GM18519 (cell line): ENCODE results near the gene CASQ2.

Experiments
- ATAC-seq: cut with Tn5 transposase; IDR thresholded peaks from one replicate; pipeline ENCODE4 v1.9.1; 2021; ENCODE audit warnings: mild to moderate bottlenecking, moderate library complexity; ENCODE audit not compliant: unreplicated experiment, low FRiP score

CASQ2 gene

DNA sequence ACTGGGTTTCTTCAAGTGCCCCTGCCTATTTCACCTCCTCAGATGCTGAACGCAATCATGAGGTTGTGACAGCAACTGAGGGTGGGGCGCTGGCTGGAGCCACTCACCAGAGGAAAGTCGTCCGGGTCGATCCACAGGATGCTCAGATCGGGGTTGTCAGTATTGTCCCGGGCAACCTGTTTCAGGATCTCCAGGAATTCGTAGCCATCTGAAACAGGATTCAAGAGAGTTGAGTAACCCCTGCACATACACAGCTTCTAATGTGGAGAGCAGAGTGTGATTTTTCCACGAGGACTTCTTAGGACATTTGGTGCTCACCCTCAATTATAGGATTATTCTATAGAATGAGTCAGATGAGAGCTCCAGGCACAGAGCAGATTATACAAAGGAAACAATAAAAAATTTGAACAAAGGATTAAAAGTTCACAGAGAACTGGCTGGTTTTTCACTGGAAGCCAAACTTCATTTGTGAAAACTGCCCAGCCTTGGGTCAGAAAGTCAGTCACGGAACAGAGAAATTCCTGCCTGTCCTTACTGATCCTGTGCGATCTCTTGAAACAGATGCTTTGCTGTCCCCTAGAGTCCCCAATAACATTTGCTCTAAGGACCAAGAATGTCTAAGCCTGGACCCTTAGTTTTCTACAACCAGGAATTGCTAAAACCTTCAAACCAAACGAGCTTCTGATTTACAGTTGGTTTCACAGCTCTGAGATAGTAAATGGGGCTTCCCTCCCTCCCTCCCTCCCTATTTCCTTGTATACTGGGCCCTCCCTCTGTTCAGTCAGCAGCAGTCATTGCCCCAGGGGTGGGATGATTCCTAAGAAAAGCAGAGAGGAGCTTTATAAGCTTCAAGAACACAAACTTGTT is 63.2 kb downstream of the CASQ2 start:
- ATAC-seq, result no peak

DNA sequence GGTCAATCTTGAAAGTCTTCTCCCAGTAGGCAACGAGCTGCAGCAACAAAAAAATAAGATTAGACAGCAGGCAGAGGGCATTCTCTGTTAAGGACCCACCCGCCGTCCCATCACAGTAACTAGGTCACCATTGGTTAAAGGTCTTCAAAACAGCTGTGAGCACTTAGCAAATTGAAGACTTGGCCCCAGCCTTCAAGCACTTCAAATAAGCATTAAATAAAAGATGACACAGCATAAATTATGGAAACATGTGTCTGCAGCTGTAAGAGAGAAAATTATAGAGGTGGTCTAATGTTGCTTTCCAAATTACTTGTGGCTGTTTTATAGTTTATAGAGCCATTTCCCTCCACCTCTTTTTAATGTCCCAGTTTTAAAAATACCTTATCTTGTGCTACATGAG is 65.6 kb downstream of the CASQ2 start:
- no peak for ATAC-seq

DNA sequence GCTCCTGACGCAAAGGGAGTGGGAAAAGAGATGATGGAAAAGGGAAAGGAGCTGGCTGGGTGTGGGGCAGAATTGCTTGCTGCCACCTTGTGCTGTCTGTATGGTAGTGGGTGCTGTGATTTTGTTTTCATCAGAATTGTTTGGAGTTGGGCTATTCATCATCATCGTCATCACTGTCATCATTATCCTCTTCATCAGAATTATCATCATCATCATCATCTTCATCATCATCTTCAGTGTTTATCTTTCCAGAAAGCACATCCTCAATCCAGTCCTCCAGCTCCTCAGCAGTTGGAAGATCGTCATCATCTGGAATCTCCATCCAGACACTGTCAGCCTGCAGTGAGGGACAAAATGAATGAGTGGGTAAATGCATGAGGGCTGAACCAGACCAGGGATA is 67.4 kb downstream of the CASQ2 start:
- no peak for ATAC-seq

DNA sequence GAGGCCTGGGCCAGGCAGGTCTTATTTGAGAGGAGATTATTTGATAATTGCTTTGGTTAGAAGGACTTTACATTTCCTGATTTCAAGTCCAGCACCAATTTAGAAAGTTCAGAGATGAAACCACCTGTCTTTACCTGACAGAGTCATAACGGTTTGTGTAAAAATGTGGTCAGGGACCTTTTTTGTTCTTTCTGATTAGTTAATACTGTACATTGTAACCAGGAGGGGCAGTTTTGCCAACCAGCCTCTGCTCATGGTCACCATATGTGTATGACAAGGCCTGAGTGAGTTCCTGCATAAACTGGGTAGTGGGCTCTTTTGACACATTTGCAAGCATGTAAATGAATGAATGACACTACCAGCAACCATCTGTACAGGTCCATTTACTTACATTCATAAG is 70.9 kb downstream of the CASQ2 start:
- ATAC-seq, result no peak

DNA sequence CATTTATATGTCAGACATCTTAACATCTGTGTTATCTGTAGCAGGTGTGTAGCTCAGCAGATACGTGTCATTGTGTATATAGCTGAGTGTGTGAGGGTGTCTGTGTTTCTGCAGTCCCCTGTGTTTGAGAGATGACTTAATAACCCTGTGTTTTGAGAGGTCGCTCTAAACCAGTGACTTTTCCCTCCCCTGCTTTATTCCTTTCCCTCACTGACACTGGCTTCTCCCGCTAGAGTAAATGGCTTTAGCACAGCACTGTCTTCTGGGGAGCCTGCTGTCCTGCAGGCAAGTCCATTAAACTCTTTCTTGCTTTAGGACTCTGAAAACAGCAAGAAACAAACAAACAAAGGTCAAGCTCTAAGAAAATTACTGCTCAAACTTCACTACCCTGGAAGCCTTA is 73.7 kb downstream of the CASQ2 start:
- no peak for ATAC-seq

DNA sequence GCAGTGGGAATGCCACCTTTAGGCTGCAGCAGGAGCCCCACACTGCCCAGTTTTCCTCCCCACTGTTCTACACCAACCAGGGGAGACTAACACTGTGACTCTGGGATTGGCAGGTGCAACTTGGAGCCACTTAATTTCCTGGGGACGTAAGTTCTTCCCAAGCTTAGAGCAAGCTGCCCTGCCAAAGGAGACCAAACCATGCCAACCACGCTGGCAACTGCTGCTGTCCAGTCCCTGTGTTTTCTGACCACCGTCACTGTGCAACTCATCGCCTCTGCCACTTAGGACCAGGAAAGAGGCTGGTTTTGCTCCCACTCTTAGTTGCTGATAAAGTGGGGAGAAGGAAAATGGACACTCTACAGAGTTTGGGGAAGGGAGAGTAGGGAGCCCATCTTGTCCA is 76.3 kb downstream of the CASQ2 start:
- ATAC-seq, result no peak

DNA sequence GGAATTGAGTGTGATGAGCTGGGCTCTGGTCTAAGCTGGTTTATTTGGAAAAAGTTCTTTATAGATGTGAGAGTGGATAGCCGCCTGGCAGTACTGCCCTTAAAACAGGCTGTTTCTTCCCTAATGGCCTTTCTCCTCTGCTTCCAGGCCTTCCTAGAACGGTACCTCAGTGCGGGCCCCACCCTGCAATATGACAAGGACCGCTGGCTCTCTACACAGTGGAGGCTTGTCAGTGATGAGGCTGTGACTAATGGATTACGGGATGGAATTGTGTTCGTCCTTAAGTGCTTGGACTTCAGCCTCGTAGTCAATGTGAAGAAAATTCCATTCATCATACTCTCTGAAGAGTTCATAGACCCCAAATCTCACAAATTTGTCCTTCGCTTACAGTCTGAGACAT is 77.5 kb downstream of the CASQ2 start:
- ATAC-seq, result no peak

DNA sequence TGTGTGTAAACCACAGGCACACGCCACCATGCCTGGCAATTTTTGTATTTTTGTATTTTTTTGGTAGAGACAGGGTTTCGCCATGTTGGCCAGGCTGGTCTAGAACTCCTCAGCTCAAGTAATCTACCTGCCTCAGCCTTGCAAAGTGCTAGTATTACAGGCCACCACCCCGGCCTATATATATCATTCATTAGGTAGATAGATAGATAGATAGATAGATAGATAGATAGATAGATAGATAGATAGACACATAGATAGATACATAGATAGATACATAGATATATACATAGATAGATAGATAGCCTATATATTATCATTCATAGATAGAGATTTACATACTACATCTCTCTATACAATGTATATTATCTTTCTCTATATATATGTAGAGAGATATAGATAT is 80.8 kb downstream of the CASQ2 start:
- no peak for ATAC-seq

DNA sequence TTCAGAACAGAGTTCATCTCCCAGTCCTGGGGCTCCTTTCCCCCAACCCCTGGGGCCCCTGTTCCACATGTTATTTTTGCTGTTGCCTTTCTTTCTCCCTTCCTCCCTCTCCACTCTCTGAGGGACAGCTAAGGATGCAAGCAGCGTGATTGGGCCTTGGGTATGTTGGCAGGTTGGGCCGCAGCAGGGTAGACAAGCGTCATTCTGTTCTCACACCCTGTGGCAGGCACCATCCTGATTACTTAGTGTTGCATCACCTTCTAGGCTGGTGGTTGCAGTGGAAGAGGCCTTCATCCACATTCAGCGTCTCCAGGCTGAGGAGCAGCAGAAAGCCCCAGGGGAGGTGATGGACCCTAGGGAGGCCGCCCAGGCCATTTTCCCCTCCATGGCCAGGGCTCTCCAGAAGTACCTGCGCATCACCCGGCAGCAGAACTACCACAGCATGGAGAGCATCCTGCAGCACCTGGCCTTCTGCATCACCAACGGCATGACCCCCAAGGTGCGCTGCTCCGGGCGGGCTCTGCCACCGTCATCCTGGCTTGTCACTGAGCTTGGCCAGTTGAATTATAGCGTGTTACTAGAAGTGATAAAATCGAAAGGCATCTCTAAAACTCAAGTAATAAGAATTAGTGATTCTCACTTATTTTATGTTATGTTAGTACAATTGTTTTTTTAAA is 83.3 kb downstream of the CASQ2 start:
- no peak for ATAC-seq

DNA sequence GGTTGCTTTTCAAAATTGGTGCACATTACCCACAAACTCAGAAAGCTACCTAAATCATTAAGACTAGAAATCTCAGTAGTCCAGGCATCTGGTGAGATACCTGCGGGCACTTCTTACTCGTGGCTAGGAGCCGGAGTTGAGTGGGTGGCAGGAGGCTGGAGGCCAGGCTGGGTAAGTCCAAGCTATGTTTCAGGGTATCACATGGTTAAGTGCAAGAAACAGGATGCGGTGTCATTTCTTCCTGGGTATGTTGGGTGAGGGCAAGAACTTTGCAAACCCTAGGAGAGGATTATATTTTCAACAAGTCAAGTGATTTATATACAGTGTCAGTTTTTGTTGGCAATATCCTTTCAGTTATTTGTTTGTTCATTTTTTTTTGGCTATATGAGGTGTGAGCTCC is 85.7 kb downstream of the CASQ2 start:
- no peak for ATAC-seq

DNA sequence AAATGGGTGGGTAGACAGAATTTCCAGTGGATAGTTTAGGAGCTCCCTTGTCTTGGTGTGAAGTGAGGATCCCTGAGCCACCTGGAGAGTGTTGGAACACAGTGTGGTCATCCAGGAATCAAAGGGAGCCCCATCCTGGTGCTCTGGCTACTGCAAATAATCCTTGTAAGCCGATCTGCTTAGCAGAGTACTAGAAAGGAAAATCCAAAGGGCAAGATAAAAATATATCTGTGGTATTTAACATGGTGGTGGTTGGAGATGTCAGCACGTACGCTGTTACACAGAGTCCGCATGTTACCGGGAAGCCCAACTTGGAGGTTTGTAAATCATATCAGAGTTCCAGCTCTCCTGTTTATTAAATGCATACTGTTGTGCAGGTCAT is 87.8 kb downstream of the CASQ2 start:
- no peak for ATAC-seq

DNA sequence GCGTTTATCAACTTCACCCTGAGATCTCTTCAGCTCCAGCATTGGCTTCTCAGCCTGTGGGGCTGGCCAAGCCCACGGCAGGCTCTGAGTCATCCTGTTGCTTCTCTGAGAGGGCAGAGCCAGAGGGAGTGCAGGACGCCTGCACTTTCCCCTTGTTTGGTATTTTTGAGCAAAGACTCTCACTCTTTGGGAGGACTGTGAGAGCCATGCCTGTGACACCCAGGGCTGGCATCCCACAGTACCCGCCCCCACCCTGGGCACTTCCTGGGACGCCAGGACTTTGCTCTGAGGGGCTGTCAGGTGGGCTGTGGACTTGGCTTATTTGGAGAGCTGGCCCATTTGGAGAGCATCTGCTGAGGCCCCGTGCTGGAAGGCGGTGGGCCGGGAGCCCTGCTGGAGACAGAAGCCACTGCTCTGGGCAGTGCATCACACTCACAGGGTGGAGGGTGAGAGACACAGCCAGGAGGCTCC is 89.3 kb downstream of the CASQ2 start:
- no peak for ATAC-seq

DNA sequence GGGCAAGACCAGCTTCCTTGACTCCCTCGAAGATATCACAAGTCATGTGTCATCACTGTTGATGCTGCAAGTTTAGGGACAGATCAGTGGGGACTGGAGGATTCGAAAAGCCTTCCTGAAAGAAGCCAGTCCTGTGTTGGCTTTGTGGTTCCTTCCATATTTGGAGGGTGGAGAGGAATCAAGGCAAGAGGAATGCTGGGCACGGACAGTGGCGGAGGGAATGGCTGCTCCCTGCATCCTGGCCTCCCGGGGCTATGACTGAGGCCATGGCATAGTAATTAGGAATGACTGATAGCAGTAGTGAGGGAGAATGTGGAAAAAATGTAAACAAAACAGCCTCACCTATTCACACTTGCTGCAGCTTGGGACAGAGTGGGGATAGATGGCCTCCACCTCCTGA is 90.4 kb downstream of the CASQ2 start:
- no peak for ATAC-seq

DNA sequence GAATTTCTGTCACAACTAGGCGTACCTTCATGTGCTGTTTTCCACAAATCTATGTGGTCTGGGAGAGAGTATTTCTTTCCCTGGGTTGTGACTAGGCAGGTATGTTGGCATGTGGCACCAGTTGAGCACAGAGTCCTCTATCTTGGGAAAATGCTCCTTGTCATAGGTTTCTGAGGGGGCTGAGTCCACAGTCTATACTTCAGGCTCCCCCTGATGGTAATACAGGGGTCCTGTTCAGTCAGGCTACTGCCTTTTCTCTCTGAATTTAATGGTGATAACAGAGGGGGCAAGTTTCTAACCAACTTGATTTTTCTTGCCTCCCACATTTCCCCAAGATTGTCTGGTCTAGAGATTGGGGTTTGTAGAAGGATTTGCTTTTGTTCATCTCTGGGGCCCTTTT is 90.9 kb downstream of the CASQ2 start:
- ATAC-seq, result peak; percentile 14

DNA sequence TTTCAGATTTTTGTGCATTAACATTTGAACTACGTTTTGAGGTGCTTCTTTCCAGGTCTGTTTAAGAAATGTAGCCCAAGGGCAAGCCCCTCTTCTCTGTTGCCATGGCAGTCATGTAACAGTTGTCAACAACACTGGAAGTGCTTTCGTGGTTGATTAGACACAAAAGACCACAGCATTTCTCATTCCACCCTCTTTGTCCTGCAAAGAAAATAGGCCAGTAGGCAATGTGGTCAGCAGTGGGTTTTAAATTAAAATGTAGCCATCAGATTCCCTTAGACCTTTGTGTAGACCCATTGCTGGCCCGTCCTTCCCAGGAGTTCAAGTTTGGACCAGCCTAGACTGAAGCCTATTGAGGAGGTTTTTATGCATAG is 91.3 kb downstream of the CASQ2 start:
- ATAC-seq, result peak; percentile 53

DNA sequence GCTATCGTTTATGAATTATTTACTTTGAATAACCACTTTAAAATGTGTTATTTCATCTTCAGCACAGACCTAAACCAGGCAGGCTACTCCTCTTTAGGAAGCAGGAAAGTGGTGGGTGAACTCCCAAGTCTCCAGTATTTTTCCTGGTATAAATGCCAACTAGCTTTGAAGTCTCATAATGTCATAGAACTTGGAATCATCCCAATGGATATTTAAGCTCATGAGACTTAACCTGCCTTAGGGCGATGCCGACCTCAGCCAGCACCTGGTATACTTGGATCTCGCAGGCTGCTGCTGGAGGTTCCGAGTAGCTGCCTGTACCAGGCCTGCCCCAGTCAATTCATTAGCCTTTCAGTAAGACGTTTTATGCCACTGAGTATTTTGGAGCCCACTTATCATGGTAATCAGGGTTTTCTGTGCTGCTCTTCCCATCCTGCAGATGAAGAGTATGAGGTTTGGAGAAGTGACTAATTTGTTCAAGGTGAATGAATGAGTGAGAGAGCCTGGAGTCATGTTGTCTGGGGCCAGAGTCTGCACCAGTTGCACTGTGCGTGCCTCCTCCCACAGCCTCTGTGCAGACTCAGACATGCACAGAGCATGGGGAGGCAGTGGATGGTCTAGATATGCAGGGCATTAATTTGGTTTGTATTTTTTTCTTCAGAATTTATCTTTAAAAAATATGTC is 91.9 kb downstream of the CASQ2 start:
- ATAC-seq, result peak; percentile 40

DNA sequence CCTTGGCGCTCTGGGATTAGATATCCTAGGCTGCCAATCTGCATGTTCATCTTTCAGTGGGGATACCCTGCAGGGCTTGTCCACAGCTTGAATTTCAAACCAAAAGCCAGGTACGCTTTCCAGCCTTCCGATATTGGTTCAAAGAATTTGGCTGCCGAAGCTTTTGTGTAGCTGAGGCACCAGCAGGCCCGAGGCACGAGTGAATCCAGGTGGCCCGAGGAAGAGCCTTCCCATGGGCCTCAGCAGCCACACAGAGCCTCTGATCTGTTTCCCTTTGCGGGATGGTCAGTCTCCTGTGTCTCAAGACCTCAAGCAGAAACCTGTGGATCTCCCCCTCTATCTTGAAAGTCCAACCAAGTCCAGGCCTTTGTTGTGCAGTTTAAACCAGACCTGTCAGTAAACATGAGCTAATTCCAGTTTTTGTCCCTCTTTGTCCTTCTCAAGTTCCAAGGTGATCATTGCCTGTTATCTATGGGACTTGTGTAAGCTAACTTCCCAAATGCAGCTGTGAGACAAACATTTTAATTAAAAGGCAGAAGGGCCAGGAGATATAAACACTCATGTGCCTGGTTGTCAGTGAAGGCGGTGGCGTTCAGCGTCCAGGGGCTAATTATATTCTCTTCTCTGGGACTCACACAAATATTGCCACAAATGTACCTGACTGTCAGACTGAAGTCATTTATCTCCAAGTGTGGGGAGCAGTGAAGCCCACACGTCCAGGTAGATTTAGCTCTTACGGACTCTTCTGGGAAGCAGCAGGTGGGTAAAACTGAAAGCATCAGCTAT is 96.1 kb downstream of the CASQ2 start:
- no peak for ATAC-seq

DNA sequence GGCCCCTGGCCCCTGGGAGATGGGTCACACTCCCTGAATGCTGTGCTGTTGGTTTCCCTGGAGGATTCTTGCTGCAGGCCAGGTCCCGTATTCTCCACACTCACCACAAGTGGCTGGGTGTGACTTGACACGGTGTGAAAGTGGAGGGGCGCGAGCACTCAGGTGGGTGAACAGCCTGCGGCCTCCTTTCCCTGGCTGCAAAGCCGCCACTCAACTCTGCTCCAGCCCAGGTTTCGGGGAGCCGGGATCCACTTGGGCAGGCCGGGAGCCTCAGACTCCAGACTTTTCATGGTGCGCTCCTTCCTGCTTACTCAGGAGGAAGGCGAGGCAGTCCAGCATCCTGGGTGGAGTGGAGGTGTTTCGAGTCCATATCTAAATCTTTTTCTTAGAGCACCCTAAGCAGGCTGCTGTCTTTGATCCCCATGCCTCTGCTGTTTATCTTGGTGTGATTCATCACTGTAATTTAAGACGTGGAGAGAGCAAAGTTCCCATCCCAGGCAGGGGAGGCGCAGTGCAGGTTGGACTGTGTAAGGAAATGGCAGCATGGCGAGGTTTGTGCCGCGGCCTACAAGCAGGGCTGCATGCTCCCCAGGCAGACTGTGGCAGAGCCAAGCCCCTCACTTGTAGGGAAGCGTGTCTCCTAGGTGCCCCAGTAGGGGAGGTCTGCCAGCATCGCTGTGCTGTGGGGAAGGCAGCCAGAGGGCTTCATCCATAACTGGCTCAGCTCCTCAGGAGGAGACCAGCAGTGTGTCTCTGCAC is 97.2 kb downstream of the CASQ2 start:
- ATAC-seq, result no peak

DNA sequence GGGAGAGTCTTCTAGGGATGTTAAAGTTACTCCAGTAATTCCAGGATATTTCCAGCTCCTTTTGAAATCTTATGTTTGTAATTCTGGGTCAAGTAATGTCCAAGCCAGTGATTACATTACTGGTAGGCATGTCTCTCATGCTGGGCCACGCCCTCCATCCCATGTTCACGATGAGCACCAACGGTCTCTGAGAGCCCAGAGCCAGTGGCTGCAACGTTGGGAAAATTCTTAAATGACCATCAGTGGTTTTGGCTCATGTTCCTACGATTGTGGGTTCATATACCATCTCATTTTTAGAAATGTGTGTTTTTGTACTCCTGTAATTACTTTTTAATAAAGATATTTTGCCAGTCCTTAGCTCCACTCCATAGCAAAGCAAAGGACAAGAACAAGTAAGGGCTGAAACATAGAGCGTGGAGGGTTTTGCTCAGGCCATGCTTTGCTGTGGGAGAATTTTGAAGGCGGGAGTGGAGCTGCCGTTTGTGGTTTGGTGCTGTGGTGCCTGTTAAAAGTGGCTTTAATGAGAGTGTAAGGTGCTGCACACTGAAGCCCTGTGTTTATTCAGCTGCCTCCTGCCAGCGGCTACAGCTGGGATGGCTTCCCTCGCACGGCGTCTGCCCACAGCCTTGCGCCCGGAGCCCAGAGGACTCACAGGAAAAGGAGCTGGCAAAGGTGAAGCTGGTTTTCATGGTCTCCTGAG is 97.9 kb downstream of the CASQ2 start:
- ATAC-seq, result no peak
